Activated CD4-positive, alpha-beta T cell treated with anti-CD3 and anti-CD28 coated beads for 36 hours (primary cell): ENCODE data around the gene IL31RA. TPM values are rescaled to one million over a fixed set of nuclear protein-coding genes. Genes with fewer than 3 reads are reported as not detected.
A peak's percentile ranks its signal among the peaks of the same experiment; 100 is the strongest.

Source experiments
- ATAC-seq: fragments of 200-7000 bp; cut with Tn5 transposase; one replicate; pipeline ENCODE4 v1.10.0; 2021; ENCODE audit warnings: mild to moderate bottlenecking, moderate library complexity
- CTCF ChIA-PET: fragments of 350-600 bp; sonication (Branson Sonifier 250); formaldehyde crosslinking; loops from one replicate; lab custom pipeline; 2021; ENCODE audit warnings: antibody characterized with exemption; lab: Charles Lee
- POLR2A ChIA-PET: fragments of 350-600 bp; sonication (Branson Sonifier 250); formaldehyde crosslinking; loops from one replicate; lab custom pipeline; 2021; ENCODE audit warnings: antibody characterized with exemption, inconsistent platforms; lab: Charles Lee
- DNase-seq: peaks from one replicate; pipeline ENCODE4 v3.0.0-alpha.2; 2020
- H3K27ac Mint-ChIP-seq: one replicate; pipeline ENCODE4 v1.8.0; 2021; ENCODE audit warnings: mixed read lengths
- H3K27me3 Mint-ChIP-seq: one replicate; pipeline ENCODE4 v1.8.0; 2021; ENCODE audit warnings: mixed read lengths
- H3K36me3 Mint-ChIP-seq: one replicate; pipeline ENCODE4 v1.8.0; 2021; ENCODE audit warnings: low read depth, mixed read lengths
- H3K4me1 Mint-ChIP-seq: one replicate; pipeline ENCODE4 v1.8.0; 2021; ENCODE audit warnings: mixed read lengths
- H3K4me3 Mint-ChIP-seq: one replicate; pipeline ENCODE4 v1.8.0; 2021; ENCODE audit warnings: mild to moderate bottlenecking, moderate library complexity, mixed read lengths
- H3K9me3 Mint-ChIP-seq: one replicate; pipeline ENCODE4 v1.8.0; 2021; ENCODE audit warnings: low read depth, mixed read lengths
- intact Hi-C, 2 experiments: fragments of 100-400 bp; cut with DNase I in 1 of 2; cut with micrococcal nuclease in 1 of 2; formaldehyde crosslinking; loops; one replicate each; pipeline versions ENCODE4 v1.14.2 to v1.15.1; 2022 to 2024; cut with DNase I, micrococcal nuclease
- total RNA-seq, 2 experiments: library from RNA; stranded (reverse); gene quantifications; one replicate each; pipeline ENCODE4 v1.2.3, GENCODE V29; 2021

The IL31RA gene
- total RNA-seq, 2 experiments from 2014 or later = not detected

- POLR2A ChIA-PET = no interaction called here
- no peak for DNase-seq
- CTCF ChIA-PET = no interaction called here
- intact Hi-C loops = no loop called here
- H3K9me3 Mint-ChIP-seq = no peaks in the 10 kb centered on the region
- ATAC-seq = no peak
- H3K36me3 Mint-ChIP-seq = no peaks in the 10 kb centered on the region
- peaks cover 31% of the 10 kb centered on the region for H3K4me1 Mint-ChIP-seq
- H3K4me3 Mint-ChIP-seq = no peak overlapping the region
- H3K27me3 Mint-ChIP-seq = peaks cover 2% of the 10 kb centered on the region
- no peak overlapping the region for H3K27ac Mint-ChIP-seq
These were observed 6.9 kb downstream of the IL31RA start for GRCh38 chr5:55858104-55858503.

GRCh38 chr5:55860288-55860687 lies 9.1 kb downstream of the IL31RA start:
- no peaks in the 10 kb centered on the region for H3K9me3 Mint-ChIP-seq
- H3K4me1 Mint-ChIP-seq = peaks cover 28% of the 10 kb centered on the region
- no peaks in the 10 kb centered on the region for H3K27me3 Mint-ChIP-seq
- H3K27ac Mint-ChIP-seq = no peak overlapping the region
- no peak overlapping the region for H3K4me3 Mint-ChIP-seq
- intact Hi-C loops = no loop called here
- CTCF ChIA-PET = no interaction called here
- ATAC-seq (no peak), DNase-seq (no peak)
- no peaks in the 10 kb centered on the region for H3K36me3 Mint-ChIP-seq
- POLR2A ChIA-PET = no interaction called here

GRCh38 chr5:55860709-55861108 lies 9.6 kb downstream of the IL31RA start:
- intact Hi-C loops = no loop called here
- peaks cover 27% of the 10 kb centered on the region for H3K4me1 Mint-ChIP-seq
- ATAC-seq (no peak), DNase-seq (no peak)
- H3K36me3 Mint-ChIP-seq = no peaks in the 10 kb centered on the region
- no peak overlapping the region for H3K27ac Mint-ChIP-seq
- POLR2A ChIA-PET = no interaction called here
- CTCF ChIA-PET = no interaction called here
- H3K4me3 Mint-ChIP-seq = no peak overlapping the region
- H3K27me3 Mint-ChIP-seq = no peaks in the 10 kb centered on the region
- no peaks in the 10 kb centered on the region for H3K9me3 Mint-ChIP-seq

- POLR2A ChIA-PET = interaction anchor here (0.6 kb wide), 1 partner anchor 283 kb away, joined by 4 read pairs; no protein-coding TSS in a partner anchor
- Mint-ChIP-seq H3K27me3 (no peaks in the 10 kb centered on the region), H3K4me1 (peaks cover 30% of the 10 kb centered on the region)
These were observed 13.7 kb downstream of the IL31RA start for GRCh38 chr5:55864606-55865541.

GRCh38 chr5:55865831-55866230 lies 14.7 kb downstream of the IL31RA start:
- Mint-ChIP-seq H3K9me3 (no peaks in the 10 kb centered on the region), H3K27ac (no peak overlapping the region), H3K27me3 (no peaks in the 10 kb centered on the region), H3K4me1 (peaks cover 31% of the 10 kb centered on the region), H3K4me3 (no peak overlapping the region), H3K36me3 (no peaks in the 10 kb centered on the region)
- intact Hi-C loops = no loop called here
- ATAC-seq (no peak), DNase-seq (no peak)
- CTCF ChIA-PET = interaction anchor here (0.5 to 0.9 kb wide), 2 partner anchors 11 to 1017 kb away, joined by 3 to 4 read pairs; no protein-coding TSS in a partner anchor
- POLR2A ChIA-PET = interaction anchor here (0.6 kb wide), 1 partner anchor 282 kb away, joined by 4 read pairs; no protein-coding TSS in a partner anchor

More at GRCh38 chr5:55864606-55865541, 13.7 kb downstream of the IL31RA start:
- ATAC-seq (no peak), DNase-seq (no peak)
- H3K4me3 Mint-ChIP-seq = no peak overlapping the region
- no peaks in the 10 kb centered on the region for H3K9me3 Mint-ChIP-seq
- H3K36me3 Mint-ChIP-seq = no peaks in the 10 kb centered on the region
- CTCF ChIA-PET = interaction anchor here (0.9 kb wide), 1 partner anchor 12 kb away, joined by 4 read pairs; no protein-coding TSS in a partner anchor
- no peak overlapping the region for H3K27ac Mint-ChIP-seq
- intact Hi-C loops = no loop called here

GRCh38 chr5:55866485-55866884 lies 15.3 kb downstream of the IL31RA start:
- DNase-seq = no peak
- ATAC-seq = no peak
- Mint-ChIP-seq H3K4me3 (no peak overlapping the region), H3K27ac (no peak overlapping the region), H3K36me3 (no peaks in the 10 kb centered on the region), H3K9me3 (no peaks in the 10 kb centered on the region), H3K27me3 (no peaks in the 10 kb centered on the region), H3K4me1 (peaks cover 31% of the 10 kb centered on the region)
- intact Hi-C loops = no loop called here
- ChIA-PET POLR2A (no interaction called here), CTCF (no interaction called here)

- Mint-ChIP-seq H3K4me1 (peaks cover 31% of the 10 kb centered on the region), H3K27ac (no peak overlapping the region), H3K36me3 (no peaks in the 10 kb centered on the region), H3K4me3 (no peak overlapping the region), H3K9me3 (no peaks in the 10 kb centered on the region), H3K27me3 (no peaks in the 10 kb centered on the region)
- ChIA-PET POLR2A (no interaction called here), CTCF (no interaction called here)
- DNase-seq (no peak), ATAC-seq (no peak)
- intact Hi-C loops = no loop called here
These were observed 15.8 kb downstream of the IL31RA start for GRCh38 chr5:55866934-55867333.

GRCh38 chr5:55868846-55869245 lies 17.7 kb downstream of the IL31RA start:
- Mint-ChIP-seq H3K36me3 (no peaks in the 10 kb centered on the region), H3K9me3 (no peaks in the 10 kb centered on the region), H3K4me1 (peaks cover 31% of the 10 kb centered on the region), H3K27me3 (no peaks in the 10 kb centered on the region), H3K27ac (no peak overlapping the region), H3K4me3 (no peak overlapping the region)
- ChIA-PET CTCF (interaction anchor here (0.7 to 1.3 kb wide), 4 partner anchors 12 to 568 kb away, joined by 3 read pairs; no protein-coding TSS in a partner anchor), POLR2A (interaction anchor here (0.7 to 1.3 kb wide), 3 partner anchors 18 to 126 kb away, joined by 3 read pairs; partner anchors contain the start of genes IL31RA and IL6ST)
- intact Hi-C loops = loop anchor here (1.0 to 2.0 kb wide), 5 partner anchors 13 to 98 kb away; partner anchors contain the start of gene IL31RA (in 1 of the 2)
- peak; percentile 97 for ATAC-seq
- DNase-seq = peak; percentile 79

GRCh38 chr5:55869847-55870246 lies 18.7 kb downstream of the IL31RA start:
- DNase-seq (no peak), ATAC-seq (no peak)
- Mint-ChIP-seq H3K4me3 (no peak overlapping the region), H3K27ac (no peak overlapping the region), H3K27me3 (no peaks in the 10 kb centered on the region), H3K9me3 (no peaks in the 10 kb centered on the region), H3K4me1 (peaks cover 31% of the 10 kb centered on the region), H3K36me3 (no peaks in the 10 kb centered on the region)
- ChIA-PET CTCF (interaction anchor here (0.6 to 1.0 kb wide), 5 partner anchors 16 to 569 kb away, joined by 3 read pairs; no protein-coding TSS in a partner anchor), POLR2A (interaction anchor here (1.1 kb wide), 1 partner anchor 16 kb away, joined by 4 read pairs; no protein-coding TSS in a partner anchor)
- intact Hi-C loops = loop anchor here in 1 of 2 experiments (2.0 kb wide), 2 partner anchors 47 to 99 kb away; no protein-coding TSS in a partner anchor

- intact Hi-C loops = no loop called here
- no peak overlapping the region for H3K27ac Mint-ChIP-seq
- ATAC-seq (no peak), DNase-seq (no peak)
- ChIA-PET POLR2A (no interaction called here), CTCF (no interaction called here)
- peaks cover 14% of the 10 kb centered on the region for H3K4me1 Mint-ChIP-seq
- no peak overlapping the region for H3K4me3 Mint-ChIP-seq
- H3K27me3 Mint-ChIP-seq = no peaks in the 10 kb centered on the region
- H3K9me3 Mint-ChIP-seq = peaks cover 3% of the 10 kb centered on the region
- no peaks in the 10 kb centered on the region for H3K36me3 Mint-ChIP-seq
These were observed 22.1 kb downstream of the IL31RA start for GRCh38 chr5:55873234-55873633.

- no peaks in the 10 kb centered on the region for H3K27me3 Mint-ChIP-seq
- H3K9me3 Mint-ChIP-seq = peaks cover 3% of the 10 kb centered on the region
- CTCF ChIA-PET = interaction anchor here (0.9 to 1.0 kb wide), 2 partner anchors 25 to 385 kb away, joined by 3 read pairs; no protein-coding TSS in a partner anchor
- no peaks in the 10 kb centered on the region for H3K36me3 Mint-ChIP-seq
- H3K4me3 Mint-ChIP-seq = no peak overlapping the region
- DNase-seq (no peak), ATAC-seq (no peak)
- H3K4me1 Mint-ChIP-seq = no peaks in the 10 kb centered on the region
- intact Hi-C loops = no loop called here
- POLR2A ChIA-PET = interaction anchor here (0.7 kb wide), 1 partner anchor 383 kb away, joined by 3 read pairs; no protein-coding TSS in a partner anchor
- no peak overlapping the region for H3K27ac Mint-ChIP-seq
These were observed 26.5 kb downstream of the IL31RA start for GRCh38 chr5:55877655-55878054.
